ENCODE results near the gene CUBN. TPM values are rescaled to one million over a fixed set of nuclear protein-coding genes. Genes with fewer than 3 reads are reported as not detected.

Gene CUBN
- polyA plus RNA-seq, 2 of the 4 experiments (the other 2 are of a cell fraction): 0.08 to 0.28 TPM

DNA sequence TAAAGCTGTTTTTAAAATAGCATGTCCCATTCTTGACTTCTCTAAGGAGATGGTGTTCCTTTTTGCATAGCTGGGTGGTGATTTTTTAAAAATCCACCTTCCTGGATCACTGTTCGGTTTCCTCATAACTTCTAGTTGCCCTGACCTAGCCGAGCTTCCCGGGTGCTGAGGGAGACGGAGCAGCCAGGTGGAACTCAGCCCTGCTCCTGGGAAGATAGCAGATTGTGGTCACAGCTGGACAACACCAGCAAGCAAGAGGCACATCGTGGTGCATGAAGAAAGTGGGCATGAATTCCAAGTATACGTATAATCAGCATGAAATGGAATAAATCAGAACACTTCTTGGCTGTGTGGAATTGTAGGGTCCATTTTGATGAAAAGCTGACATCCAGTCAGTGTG, 238.9 kb downstream of the CUBN start:
- TF ChIP-seq FOSB (CRISPR knock-in tag; IDR thresholded peaks at IDR 0.05) (no peak), EHF (CRISPR knock-in tag; IDR thresholded peaks at IDR 0.05) (no peak), NFE2L2 (conservative IDR thresholded peaks at IDR 0.05; ENCODE audit: low read length) (no peak), RAD21 (conservative IDR thresholded peaks at IDR 0.05 in 1 of 2, IDR thresholded peaks at IDR 0.05 in 1 of 2) (no peak), EHMT2 (IDR thresholded peaks at IDR 0.05; ENCODE audit: low read depth) (no peak), FOSL2 (IDR thresholded peaks at IDR 0.05) (no peak), FOSL2 (CRISPR knock-in tag; IDR thresholded peaks at IDR 0.05) (no peak), KDM5A (IDR thresholded peaks at IDR 0.05) (no peak), MAFK (IDR thresholded peaks at IDR 0.05; ENCODE audit: partially characterized antibody) (no peak), NR3C1 (IDR thresholded peaks at IDR 0.05) (no peak), FOXS1 (CRISPR knock-in tag; IDR thresholded peaks at IDR 0.05) (no peak), NPAS2 (CRISPR knock-in tag; IDR thresholded peaks at IDR 0.05; ENCODE audit: borderline replicate concordance) (no peak), POLR2AphosphoS2 (conservative IDR thresholded peaks at IDR 0.05; ENCODE audit: low read length) (no peak), HDAC2 (IDR thresholded peaks at IDR 0.05) (no peak), HOXB5 (CRISPR knock-in tag; IDR thresholded peaks at IDR 0.05) (no peak), SMC3 (IDR thresholded peaks at IDR 0.05) (no peak), ZC3H11A (IDR thresholded peaks at IDR 0.05) (no peak)
- TF ChIP-seq, protein P1, sequence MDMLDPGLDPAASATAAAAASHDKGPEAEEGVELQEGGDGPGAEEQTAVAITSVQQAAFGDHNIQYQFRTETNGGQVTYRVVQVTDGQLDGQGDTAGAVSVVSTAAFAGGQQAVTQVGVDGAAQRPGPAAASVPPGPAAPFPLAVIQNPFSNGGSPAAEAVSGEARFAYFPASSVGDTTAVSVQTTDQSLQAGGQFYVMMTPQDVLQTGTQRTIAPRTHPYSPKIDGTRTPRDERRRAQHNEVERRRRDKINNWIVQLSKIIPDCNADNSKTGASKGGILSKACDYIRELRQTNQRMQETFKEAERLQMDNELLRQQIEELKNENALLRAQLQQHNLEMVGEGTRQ (IDR thresholded peaks at IDR 0.05): no peak
- Histone ChIP-seq H3K4me2 (no peak overlapping the region), H3K4me1 (peaks cover 28% of the 10 kb centered on the region), H3K9me3 (peaks cover 4% of the 10 kb centered on the region; the same call in 1 of the 3 replicates), H3K27ac (peak overlapping the region in 1 of 2 experiments; percentile 52; a peak in 2 of 6 replicates), H3K4me3 (no peak overlapping the region)
- no peak for FAIRE-seq
- POLR2A ChIA-PET: no interaction called here
- CTCF ChIA-PET: interaction anchor here (0.9 to 1.1 kb wide), 3 partner anchors 48 to 288 kb away, joined by 3 read pairs; no protein-coding TSS in a partner anchor
- no peak for DNase-seq (ENCODE audit: low read depth in 1 of 2, low spot score in 1 of 2)
- no peak for ATAC-seq
- WGBS (ENCODE audit: missing lambda C conversion rate): 81% methylated on average over 6 of the region's 6 CpGs

DNA sequence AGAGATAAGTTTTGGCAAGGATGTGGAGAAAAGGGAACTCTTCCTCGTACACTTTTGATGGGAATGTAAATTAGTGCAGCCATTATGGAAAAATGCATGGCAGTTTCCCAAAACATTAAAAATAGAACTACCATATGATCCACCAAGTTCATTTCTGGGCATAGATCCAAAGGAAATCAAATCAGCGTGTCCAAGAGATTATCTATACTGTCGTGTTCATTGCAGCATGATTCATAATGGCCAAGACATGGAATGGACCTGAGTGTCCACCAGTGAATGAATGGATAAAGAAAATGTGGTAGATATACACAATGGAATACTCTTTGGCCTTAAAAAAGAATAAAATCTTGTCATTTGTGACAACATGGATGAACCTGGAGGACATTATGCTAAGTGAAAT, 242.0 kb downstream of the CUBN start:
- no peaks in the 10 kb centered on the region for H3K9me3 ChIP-seq
- POLR2A ChIA-PET: no interaction called here
- H3K4me2 ChIP-seq: no peak overlapping the region
- FAIRE-seq (no peak), ATAC-seq (no peak), DNase-seq (ENCODE audit: low read depth in 1 of 2, low spot score in 1 of 2) (no peak)
- no peak for TF ChIP-seq ZC3H11A (IDR thresholded peaks at IDR 0.05)
- no peak for TF ChIP-seq SMC3 (IDR thresholded peaks at IDR 0.05)
- TF ChIP-seq, protein P2, sequence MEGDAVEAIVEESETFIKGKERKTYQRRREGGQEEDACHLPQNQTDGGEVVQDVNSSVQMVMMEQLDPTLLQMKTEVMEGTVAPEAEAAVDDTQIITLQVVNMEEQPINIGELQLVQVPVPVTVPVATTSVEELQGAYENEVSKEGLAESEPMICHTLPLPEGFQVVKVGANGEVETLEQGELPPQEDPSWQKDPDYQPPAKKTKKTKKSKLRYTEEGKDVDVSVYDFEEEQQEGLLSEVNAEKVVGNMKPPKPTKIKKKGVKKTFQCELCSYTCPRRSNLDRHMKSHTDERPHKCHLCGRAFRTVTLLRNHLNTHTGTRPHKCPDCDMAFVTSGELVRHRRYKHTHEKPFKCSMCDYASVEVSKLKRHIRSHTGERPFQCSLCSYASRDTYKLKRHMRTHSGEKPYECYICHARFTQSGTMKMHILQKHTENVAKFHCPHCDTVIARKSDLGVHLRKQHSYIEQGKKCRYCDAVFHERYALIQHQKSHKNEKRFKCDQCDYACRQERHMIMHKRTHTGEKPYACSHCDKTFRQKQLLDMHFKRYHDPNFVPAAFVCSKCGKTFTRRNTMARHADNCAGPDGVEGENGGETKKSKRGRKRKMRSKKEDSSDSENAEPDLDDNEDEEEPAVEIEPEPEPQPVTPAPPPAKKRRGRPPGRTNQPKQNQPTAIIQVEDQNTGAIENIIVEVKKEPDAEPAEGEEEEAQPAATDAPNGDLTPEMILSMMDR (IDR thresholded peaks at IDR 0.05): no peak
- no peak for TF ChIP-seq ZSCAN20 (CRISPR knock-in tag; IDR thresholded peaks at IDR 0.05)
- no peak for TF ChIP-seq POLR2A (IDR thresholded peaks at IDR 0.05; ENCODE audit: low read length)
- TF ChIP-seq, protein P3, sequence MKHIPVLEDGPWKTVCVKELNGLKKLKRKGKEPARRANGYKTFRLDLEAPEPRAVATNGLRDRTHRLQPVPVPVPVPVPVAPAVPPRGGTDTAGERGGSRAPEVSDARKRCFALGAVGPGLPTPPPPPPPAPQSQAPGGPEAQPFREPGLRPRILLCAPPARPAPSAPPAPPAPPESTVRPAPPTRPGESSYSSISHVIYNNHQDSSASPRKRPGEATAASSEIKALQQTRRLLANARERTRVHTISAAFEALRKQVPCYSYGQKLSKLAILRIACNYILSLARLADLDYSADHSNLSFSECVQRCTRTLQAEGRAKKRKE (CRISPR knock-in tag; IDR thresholded peaks at IDR 0.05; ENCODE audit: low read depth): no peak
- TF ChIP-seq, protein P4, sequence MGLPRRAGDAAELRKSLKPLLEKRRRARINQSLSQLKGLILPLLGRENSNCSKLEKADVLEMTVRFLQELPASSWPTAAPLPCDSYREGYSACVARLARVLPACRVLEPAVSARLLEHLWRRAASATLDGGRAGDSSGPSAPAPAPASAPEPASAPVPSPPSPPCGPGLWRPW (IDR thresholded peaks at IDR 0.05): no peak
- no peak for TF ChIP-seq NR3C1 (IDR thresholded peaks at IDR 0.05)
- TF ChIP-seq BHLHE40 (IDR thresholded peaks at IDR 0.05; ENCODE audit: low read depth, low read length): no peak
- no peak for TF ChIP-seq ZNF302 (CRISPR knock-in tag; IDR thresholded peaks at IDR 0.05)
- TF ChIP-seq NPAS2 (CRISPR knock-in tag; IDR thresholded peaks at IDR 0.05; ENCODE audit: borderline replicate concordance): no peak
- TF ChIP-seq ZFP36 (IDR thresholded peaks at IDR 0.05; ENCODE audit: borderline replicate concordance, partially characterized antibody): no peak
- H3K4me1 ChIP-seq: peaks cover 13% of the 10 kb centered on the region
- WGBS (ENCODE audit: missing lambda C conversion rate): 11% methylated on average over 3 of the region's 3 CpGs
- CTCF ChIA-PET: no interaction called here
- H3K4me3 ChIP-seq: no peak overlapping the region
- no peak overlapping the region for H3K27ac ChIP-seq
